HG02610 (cell line): ENCODE results near the gene CDC42BPG.

Experiments used
- ATAC-seq: cut with Tn5 transposase; IDR thresholded peaks from one replicate; pipeline ENCODE4 v1.9.1; 2021; ENCODE audit warnings: mild to moderate bottlenecking, moderate library complexity; ENCODE audit not compliant: unreplicated experiment

The CDC42BPG gene, protein sequence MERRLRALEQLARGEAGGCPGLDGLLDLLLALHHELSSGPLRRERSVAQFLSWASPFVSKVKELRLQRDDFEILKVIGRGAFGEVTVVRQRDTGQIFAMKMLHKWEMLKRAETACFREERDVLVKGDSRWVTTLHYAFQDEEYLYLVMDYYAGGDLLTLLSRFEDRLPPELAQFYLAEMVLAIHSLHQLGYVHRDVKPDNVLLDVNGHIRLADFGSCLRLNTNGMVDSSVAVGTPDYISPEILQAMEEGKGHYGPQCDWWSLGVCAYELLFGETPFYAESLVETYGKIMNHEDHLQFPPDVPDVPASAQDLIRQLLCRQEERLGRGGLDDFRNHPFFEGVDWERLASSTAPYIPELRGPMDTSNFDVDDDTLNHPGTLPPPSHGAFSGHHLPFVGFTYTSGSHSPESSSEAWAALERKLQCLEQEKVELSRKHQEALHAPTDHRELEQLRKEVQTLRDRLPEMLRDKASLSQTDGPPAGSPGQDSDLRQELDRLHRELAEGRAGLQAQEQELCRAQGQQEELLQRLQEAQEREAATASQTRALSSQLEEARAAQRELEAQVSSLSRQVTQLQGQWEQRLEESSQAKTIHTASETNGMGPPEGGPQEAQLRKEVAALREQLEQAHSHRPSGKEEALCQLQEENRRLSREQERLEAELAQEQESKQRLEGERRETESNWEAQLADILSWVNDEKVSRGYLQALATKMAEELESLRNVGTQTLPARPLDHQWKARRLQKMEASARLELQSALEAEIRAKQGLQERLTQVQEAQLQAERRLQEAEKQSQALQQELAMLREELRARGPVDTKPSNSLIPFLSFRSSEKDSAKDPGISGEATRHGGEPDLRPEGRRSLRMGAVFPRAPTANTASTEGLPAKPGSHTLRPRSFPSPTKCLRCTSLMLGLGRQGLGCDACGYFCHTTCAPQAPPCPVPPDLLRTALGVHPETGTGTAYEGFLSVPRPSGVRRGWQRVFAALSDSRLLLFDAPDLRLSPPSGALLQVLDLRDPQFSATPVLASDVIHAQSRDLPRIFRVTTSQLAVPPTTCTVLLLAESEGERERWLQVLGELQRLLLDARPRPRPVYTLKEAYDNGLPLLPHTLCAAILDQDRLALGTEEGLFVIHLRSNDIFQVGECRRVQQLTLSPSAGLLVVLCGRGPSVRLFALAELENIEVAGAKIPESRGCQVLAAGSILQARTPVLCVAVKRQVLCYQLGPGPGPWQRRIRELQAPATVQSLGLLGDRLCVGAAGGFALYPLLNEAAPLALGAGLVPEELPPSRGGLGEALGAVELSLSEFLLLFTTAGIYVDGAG (N-terminal part only)

GRCh38 chr11:64844330-64845128 is at the start of gene CDC42BPG:
CDC42BPG (minus strand) TSS chr11:64844653; CDS start chr11:64844569, 84 bp downstream.
- ATAC-seq = no peak

GRCh38 chr11:64893194-64894069 is 49.0 kb upstream of the CDC42BPG start:
- ATAC-seq = no peak

- ATAC-seq = no peak
Observed at GRCh38 chr11:64892838-64893193, 48.4 kb upstream of the CDC42BPG start.

GRCh38 chr11:64892411-64892831 is 48.0 kb upstream of the CDC42BPG start:
- ATAC-seq = no peak

DNA sequence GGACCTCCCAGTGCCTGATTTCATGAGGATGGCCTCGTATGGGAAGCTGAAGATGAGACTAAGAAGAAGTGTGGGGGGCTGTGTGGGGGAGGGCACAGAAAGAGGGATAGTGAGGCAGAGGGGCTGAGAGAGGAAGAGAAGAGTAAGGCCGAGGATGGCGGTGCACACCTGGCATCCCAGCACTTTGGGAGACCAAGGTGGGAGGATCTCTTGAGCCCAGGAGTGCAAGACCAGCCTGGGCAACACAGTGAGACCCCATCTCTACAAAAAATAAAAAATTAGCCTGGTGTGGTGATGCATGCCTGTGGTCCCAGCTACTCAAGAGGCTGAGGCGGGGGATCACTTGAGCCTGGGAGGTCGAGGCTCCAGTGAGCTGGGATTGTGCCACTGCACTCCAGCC is 47.4 kb upstream of the CDC42BPG start:
- no peak for ATAC-seq

DNA sequence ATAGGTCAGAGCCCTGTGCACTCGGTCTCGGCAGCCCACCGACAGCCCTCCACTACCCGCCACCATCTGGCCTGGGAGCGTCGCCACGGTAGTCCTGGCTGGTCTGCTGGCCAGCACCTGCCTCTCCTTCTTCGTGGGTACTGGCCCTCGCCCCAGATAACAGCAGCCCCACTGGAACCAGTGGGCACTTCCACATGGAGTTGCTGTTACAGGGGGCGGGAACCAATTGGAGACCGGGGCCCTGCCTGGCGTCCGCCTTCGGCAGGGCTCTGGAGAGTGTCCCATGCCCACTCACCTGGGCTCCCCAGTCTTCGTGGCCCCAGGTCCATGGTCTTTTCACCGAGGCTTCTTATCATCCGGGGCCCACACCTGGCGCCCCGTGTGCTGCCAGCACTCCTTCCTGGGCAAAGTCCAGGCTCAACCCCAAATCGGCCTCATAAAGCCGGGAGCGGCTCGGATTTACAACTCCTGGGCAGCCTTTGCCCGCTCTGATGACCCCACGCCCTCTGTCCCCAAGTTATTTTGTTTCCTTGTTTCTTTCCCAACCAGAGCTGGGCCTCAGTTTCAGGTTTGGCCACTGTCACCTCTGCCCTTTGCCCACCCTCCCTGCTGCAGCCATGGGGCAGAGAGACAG is 46.9 kb upstream of the CDC42BPG start:
- ATAC-seq = no peak

DNA sequence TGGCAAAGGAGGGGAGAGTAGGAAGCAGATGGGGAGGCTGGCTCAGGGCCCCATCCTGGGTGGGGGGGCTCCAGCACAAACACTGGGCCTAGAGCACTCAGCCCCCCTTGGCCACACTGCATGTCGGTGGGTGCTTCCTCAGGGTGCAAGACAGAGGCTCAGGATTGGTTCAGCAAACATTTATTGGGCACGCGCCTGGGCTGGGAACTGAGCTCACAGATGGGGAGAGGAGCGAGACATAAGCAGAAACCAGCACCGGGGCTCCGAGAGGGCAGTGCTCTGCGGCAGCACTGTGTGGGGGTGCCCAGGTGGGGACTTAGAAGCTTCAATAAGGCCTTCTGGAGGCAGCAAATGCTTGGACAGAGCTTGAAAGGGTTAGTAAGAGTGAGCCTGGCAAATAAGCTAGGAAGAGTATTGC is 46.1 kb upstream of the CDC42BPG start:
- no peak for ATAC-seq

- ATAC-seq = no peak
Observed at GRCh38 chr11:64888729-64889511, 44.5 kb upstream of the CDC42BPG start.

- no peak for ATAC-seq
Observed at GRCh38 chr11:64888406-64888728, 43.9 kb upstream of the CDC42BPG start.

DNA sequence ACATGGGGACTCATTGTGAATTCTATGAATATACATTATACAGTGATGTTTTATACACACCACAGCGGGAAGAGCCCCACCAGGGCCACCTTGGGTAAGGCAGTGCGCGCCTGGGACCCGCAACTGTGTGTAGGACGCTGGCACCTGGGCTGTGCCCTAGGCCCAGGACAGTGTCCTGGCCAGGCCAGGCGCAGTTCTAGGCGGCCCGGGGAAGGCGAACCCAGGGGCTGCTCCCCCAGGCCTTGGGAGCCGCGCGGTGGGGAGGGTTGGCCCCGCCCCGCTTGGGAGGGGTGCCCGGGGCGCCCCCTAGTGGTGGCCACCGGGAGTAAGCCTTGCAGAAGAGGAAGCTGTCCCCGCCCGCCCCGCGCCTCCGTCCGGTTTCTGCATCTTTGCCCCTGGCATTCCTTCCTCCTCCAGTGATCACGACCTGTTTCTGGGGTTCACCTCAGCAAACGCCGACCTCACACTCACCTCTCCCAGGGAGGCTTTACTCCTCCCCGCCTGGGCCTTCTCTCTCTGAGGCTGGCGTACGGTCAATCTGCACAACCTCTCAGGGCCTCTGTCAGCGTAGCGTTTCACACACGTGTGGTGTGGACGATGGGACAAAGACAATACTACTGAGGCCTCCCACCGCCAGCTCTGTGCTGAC is 43.4 kb upstream of the CDC42BPG start:
- peak; percentile 61 for ATAC-seq

- ATAC-seq = no peak
Observed at GRCh38 chr11:64887234-64887756, 42.8 kb upstream of the CDC42BPG start.

DNA sequence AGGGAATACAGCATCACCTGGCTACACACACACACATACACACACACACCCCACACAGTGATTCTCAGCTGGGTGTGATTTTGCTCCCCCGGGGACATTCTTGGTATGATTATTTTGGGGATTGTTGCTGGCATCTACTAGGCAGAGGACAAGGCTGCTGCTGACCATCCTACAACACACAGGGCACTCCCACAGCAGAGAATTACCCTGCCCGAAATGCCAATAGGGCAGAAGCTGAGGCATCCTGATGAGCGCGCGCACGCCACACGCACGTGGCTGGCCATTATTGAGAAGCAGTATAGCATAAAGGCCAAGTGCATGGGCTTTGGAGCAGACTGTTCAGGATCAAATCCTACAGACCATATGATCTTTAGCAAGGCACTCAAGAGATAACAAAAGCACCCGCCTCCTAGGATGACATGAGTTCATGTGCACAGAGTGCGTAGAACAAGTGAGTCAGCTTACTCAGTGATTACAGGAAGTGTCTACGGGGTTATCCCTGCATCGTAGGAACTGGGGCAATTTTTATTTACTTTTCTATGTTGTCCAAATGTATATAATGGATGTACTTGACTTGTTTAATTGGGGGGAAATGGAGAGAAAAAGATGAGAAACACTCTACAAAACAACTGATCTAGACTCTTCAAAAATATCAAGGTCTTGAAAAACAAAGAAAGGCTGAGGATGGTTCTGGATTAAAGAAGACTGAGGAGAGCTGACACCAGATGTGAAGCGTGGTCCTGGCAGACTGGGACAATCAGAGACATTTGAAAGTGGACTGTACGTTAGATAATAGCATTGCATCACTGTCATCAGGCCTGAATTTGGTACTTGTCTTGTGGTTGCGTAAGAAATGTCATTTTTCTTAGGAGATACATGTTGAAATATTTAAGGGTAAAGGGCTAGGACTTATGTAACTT is 41.2 kb upstream of the CDC42BPG start:
- no peak for ATAC-seq

DNA sequence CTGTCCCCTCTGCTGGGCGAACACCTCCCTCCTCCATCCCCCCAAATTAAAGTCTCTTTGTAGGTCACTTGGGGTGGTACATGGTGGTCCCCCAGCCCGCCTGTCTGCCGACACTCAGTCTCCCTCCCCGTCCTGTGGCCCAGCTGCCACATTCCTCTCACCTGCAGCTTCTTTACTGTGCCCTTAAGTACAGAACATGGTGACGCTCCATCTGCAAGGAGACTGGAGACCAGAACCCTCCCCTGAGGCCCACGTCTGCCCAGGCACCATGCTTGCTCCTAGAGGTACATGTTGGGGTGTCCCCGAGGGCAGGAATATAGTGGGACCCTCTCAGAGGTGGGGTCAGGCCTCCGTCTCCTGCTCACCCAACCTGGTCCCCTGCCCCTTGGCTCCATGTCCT is 39.6 kb upstream of the CDC42BPG start:
- no peak for ATAC-seq

GRCh38 chr11:64883575-64883974 is 39.1 kb upstream of the CDC42BPG start:
- no peak for ATAC-seq

GRCh38 chr11:64882243-64882642 is 37.8 kb upstream of the CDC42BPG start:
- no peak for ATAC-seq

DNA sequence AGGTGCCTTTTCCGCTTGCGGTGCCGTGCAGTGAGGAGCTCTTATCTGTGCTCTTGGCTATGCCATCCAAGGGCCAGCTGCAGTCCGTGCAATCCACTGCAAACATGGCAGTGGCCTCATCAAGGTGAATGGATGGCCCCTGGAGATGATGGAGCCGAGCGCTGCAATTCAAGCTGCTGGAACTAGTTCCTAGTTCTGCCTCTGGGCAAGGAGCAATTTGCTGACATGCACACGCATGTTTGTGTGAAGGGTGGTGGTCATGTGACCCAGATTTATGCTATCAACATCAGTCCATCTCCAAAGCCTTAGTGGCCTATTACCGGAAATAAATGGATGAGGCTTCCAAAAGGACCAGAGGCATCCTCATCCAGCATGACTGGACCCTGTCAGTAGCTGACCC is 37.0 kb upstream of the CDC42BPG start:
- ATAC-seq = no peak
